H1 (cell line): Measurements from ENCODE around the gene PIM1. TPM values are rescaled to one million over a fixed set of nuclear protein-coding genes. Genes with fewer than 3 reads are reported as not detected.

Experiments
- CHD7 ChIP-seq: fragments of 300-600 bp; sonication (generic); IDR thresholded peaks from 2 replicates; pipeline ENCODE4 v1.7.1; 2012; ENCODE audit warnings: low read length, moderate library complexity, mild to moderate bottlenecking, inconsistent platforms; ENCODE audit not compliant: insufficient replicate concordance
- POLR2A ChIP-seq, 2 experiments: IDR thresholded peaks; 1 replicate in 1 of 2; 2 replicates in 1 of 2; pipeline ENCODE4 v1.6.1; 2011; ENCODE audit warnings: low read depth in 2 of 2, low read length in 2 of 2, mild to moderate bottlenecking in 2 of 2; ENCODE audit errors: control extremely low read depth in 1 of 2
- polyA plus RNA-seq, 7 experiments: library from polyadenylated mRNA; depleted of rRNA in 3 of 7; stranded (reverse) in 5 of 7; unstranded in 2 of 7; fragments of >200 nt in 5 of 7; fragments of 200-250 nt in 2 of 7; gene quantifications; 1 replicate in 5 of 7; 2 replicates in 1 of 7; 4 replicates in 1 of 7; pipeline versions ENCODE4 v1.2.1 to v1.2.3, GENCODE V29; 2011 to 2013; ENCODE audit warnings: missing spikeins in 2 of 7, mixed read lengths in 2 of 7
- total RNA-seq: library from RNA; stranded (reverse); fragmentation: NEBNext Ultra II Directional; extraction: Animal tissue kit (Norgen Biotek cat#: 25700); gene quantifications from 2 replicates; pipeline ENCODE4 v1.2.1, GENCODE V29; 2021

The PIM1 gene
- total and polyA plus RNA-seq, 2 of the 8 experiments (the other 6 are each of a cell fraction or from before 2014, with no cell fraction given): 25.5 to 94.9 TPM

- no peak for TF ChIP-seq CHD7
- TF ChIP-seq POLR2A (IDR thresholded peaks at IDR 0.05; ENCODE audit: control extremely low read depth in 1 of 2, low read depth in 2 of 2, low read length in 2 of 2): no peak
- TF ChIP-seq, all 59 proteins: peak for 0
These were observed 30.6 kb upstream of the PIM1 start (continued) for GRCh38 chr6:37139230-37139962.
